Esophagus squamous epithelium (tissue), 4 donors: Measurements from ENCODE around the gene LCOR.

Experiments used
- CTCF ChIP-seq, 6 experiments: fragments of 450-650 bp in 4 of 6; fragments of 200-600 bp in 2 of 6; sonication (generic) in 2 of 6; IDR thresholded peaks; one replicate each; pipeline ENCODE4 v1.5.1; 2016 to 2019; ENCODE audit warnings: antibody characterized with exemption in 6 of 6, mild to moderate bottlenecking in 4 of 6, moderate library complexity in 4 of 6
- POLR2A ChIP-seq, 4 donors: fragments of 450-650 bp; IDR thresholded peaks; one replicate each; pipeline ENCODE4 v1.6.1; 2017; ENCODE audit warnings: antibody characterized with exemption in 4 of 4, mild to moderate bottlenecking in 4 of 4, moderate library complexity in 3 of 4

- no peak for TF ChIP-seq CTCF (IDR thresholded peaks at IDR 0.05)
- no peak for TF ChIP-seq POLR2A (IDR thresholded peaks at IDR 0.05)
Measured at GRCh38 chr10:97004591-97004990, 172.5 kb downstream of the LCOR start.
